ENCODE measurements around the gene SLC12A8.

SLC12A8 gene

GRCh38 chr3:125140011-125140817 lies 72.3 kb downstream of the SLC12A8 start:
- no peak for DNase-seq (ENCODE audit: low spot score)
- in situ Hi-C loops (cut with MboI; ENCODE audit: low sequenced_read_pairs, unreplicated experiment): no loop called here
- TF ChIP-seq CTCF (IDR thresholded peaks at IDR 0.05; ENCODE audit: borderline replicate concordance, control extremely low read depth, extremely low read depth, insufficient read depth, missing control alignments): no peak

- in situ Hi-C loops (cut with MboI; ENCODE audit: low sequenced_read_pairs, unreplicated experiment): no loop called here
- DNase-seq (ENCODE audit: low spot score): no peak
- no peak for TF ChIP-seq CTCF (IDR thresholded peaks at IDR 0.05; ENCODE audit: borderline replicate concordance, control extremely low read depth, extremely low read depth, insufficient read depth, missing control alignments)
Measured at GRCh38 chr3:125139386-125139785, 73.2 kb downstream of the SLC12A8 start.

GRCh38 chr3:125137358-125138033 lies 75.1 kb downstream of the SLC12A8 start:
- in situ Hi-C loops (cut with MboI; ENCODE audit: low sequenced_read_pairs, unreplicated experiment): no loop called here
- no peak for TF ChIP-seq CTCF (IDR thresholded peaks at IDR 0.05; ENCODE audit: borderline replicate concordance, control extremely low read depth, extremely low read depth, insufficient read depth, missing control alignments)

GRCh38 chr3:125136966-125137357 lies 75.6 kb downstream of the SLC12A8 start:
- in situ Hi-C loops (cut with MboI; ENCODE audit: low sequenced_read_pairs, unreplicated experiment): no loop called here
- DNase-seq (ENCODE audit: low spot score): no peak
- no peak for TF ChIP-seq CTCF (IDR thresholded peaks at IDR 0.05; ENCODE audit: borderline replicate concordance, control extremely low read depth, extremely low read depth, insufficient read depth, missing control alignments)

More at GRCh38 chr3:125137358-125138033, 75.1 kb downstream of the SLC12A8 start:
- no peak for DNase-seq (ENCODE audit: low spot score)

GRCh38 chr3:125136515-125136914 lies 76.0 kb downstream of the SLC12A8 start:
- in situ Hi-C loops (cut with MboI; ENCODE audit: low sequenced_read_pairs, unreplicated experiment): no loop called here
- TF ChIP-seq CTCF (IDR thresholded peaks at IDR 0.05; ENCODE audit: borderline replicate concordance, control extremely low read depth, extremely low read depth, insufficient read depth, missing control alignments): no peak
- DNase-seq (ENCODE audit: low spot score): no peak

- DNase-seq (ENCODE audit: low spot score): no peak
- in situ Hi-C loops (cut with MboI; ENCODE audit: low sequenced_read_pairs, unreplicated experiment): no loop called here
- no peak for TF ChIP-seq CTCF (IDR thresholded peaks at IDR 0.05; ENCODE audit: borderline replicate concordance, control extremely low read depth, extremely low read depth, insufficient read depth, missing control alignments)
Measured at GRCh38 chr3:125134952-125135351, 77.6 kb downstream of the SLC12A8 start.
